ENCODE data around the gene MCOLN3.

- TF ChIP-seq EP300 (IDR thresholded peaks at IDR 0.05), result no peak
- no peak for TF ChIP-seq CTCF (IDR thresholded peaks at IDR 0.05)
Measured at GRCh38 chr1:85065550-85065949, 17.2 kb upstream of the MCOLN3 start.

Data from tibial nerve (tissue), 4 donors.